OCI-LY7 (cell line): ENCODE results near the gene PDZD7. TPM values are rescaled to one million over a fixed set of nuclear protein-coding genes. Genes with fewer than 3 reads are reported as not detected.

Source experiments
- BruUV-seq: library from RNA; stranded (reverse); fragments of 400-500 nt; replicated peaks from 2 replicates; lab custom pipeline; 2021; lab: Mats Ljungman, UMichigan
- CTCF ChIA-PET: fragments of 300-600 bp; sonication (Branson Sonifier 250); formaldehyde crosslinking; loops from one replicate; lab custom pipeline; 2022; ENCODE audit warnings: antibody characterized with exemption; ENCODE audit not compliant: unreplicated experiment; lab: Charles Lee
- POLR2A ChIA-PET: fragments of 300-600 bp; sonication (Branson Sonifier 250); formaldehyde crosslinking; loops from one replicate; lab custom pipeline; 2022; ENCODE audit warnings: antibody characterized with exemption; lab: Charles Lee
- DNase-seq: peaks from one replicate; pipeline ENCODE4 v3.0.0-alpha.2; 2015; ENCODE audit warnings: low spot score
- H2AFZ ChIP-seq: fragments of 200-600 bp; sonication (generic), shearing (Covaris generic); 2 replicates; pipeline ENCODE4 v1.6.1; 2014; ENCODE audit warnings: mild to moderate bottlenecking, antibody characterized with exemption, low read length, moderate library complexity
- H3K27ac ChIP-seq: fragments of 200-600 bp; sonication (generic); 2 replicates; pipeline ENCODE4 v1.5.1; 2014; ENCODE audit warnings: mixed run types, low read depth, mild to moderate bottlenecking, moderate library complexity, low read length, inconsistent platforms; ENCODE audit not compliant: poor library complexity, severe bottlenecking
- H3K36me3 ChIP-seq: fragments of 200-600 bp; sonication (generic); 2 replicates; pipeline ENCODE4 v1.6.1; 2014; ENCODE audit warnings: mild to moderate bottlenecking, antibody characterized with exemption, low read length, moderate library complexity, mixed read lengths; ENCODE audit not compliant: insufficient read depth
- H3K4me1 ChIP-seq: fragments of 200-600 bp; sonication (generic); 2 replicates; pipeline ENCODE4 v1.5.1; 2014; ENCODE audit warnings: mild to moderate bottlenecking, low read length; ENCODE audit not compliant: insufficient read depth, poor library complexity, severe bottlenecking
- H3K4me2 ChIP-seq: fragments of 200-600 bp; sonication (generic); 2 replicates; pipeline ENCODE4 v1.6.1; 2014; ENCODE audit warnings: mild to moderate bottlenecking, low read length
- H3K4me3 ChIP-seq: fragments of 200-600 bp; sonication (generic); 2 replicates; pipeline ENCODE4 v1.5.1; 2014; ENCODE audit warnings: mild to moderate bottlenecking, low read depth, low read length; ENCODE audit not compliant: poor library complexity, severe bottlenecking
- H3K79me2 ChIP-seq: fragments of 200-600 bp; sonication (generic); 2 replicates; pipeline ENCODE4 v1.6.1; 2016; ENCODE audit warnings: low read depth, mild to moderate bottlenecking, low read length, moderate library complexity, mixed read lengths; ENCODE audit not compliant: insufficient read depth
- H3K9me2 ChIP-seq: fragments of 200-600 bp; sonication (generic); 2 replicates; pipeline ENCODE4 v1.6.1; 2016; ENCODE audit warnings: mild to moderate bottlenecking, low read length, mixed read lengths; ENCODE audit not compliant: insufficient read depth
- H3K9me3 ChIP-seq: fragments of 200-600 bp; sonication (generic); 2 replicates; pipeline ENCODE4 v1.6.1; 2014; ENCODE audit warnings: mild to moderate bottlenecking, mixed run types, low read length, mixed read lengths
- H4K20me1 ChIP-seq: fragments of 200-600 bp; sonication (generic); 2 replicates; pipeline ENCODE4 v1.6.1; 2014; ENCODE audit warnings: mild to moderate bottlenecking, antibody characterized with exemption, low read length, moderate library complexity, mixed read lengths; ENCODE audit not compliant: insufficient read depth
- EZH2phosphoT487 ChIP-seq: fragments of 200-600 bp; sonication (generic); IDR thresholded peaks from 2 replicates; pipeline ENCODE4 v1.6.1; 2018; ENCODE audit warnings: low read depth, borderline replicate concordance, mild to moderate bottlenecking, mixed run types, antibody characterized with exemption, low read length, moderate library complexity, mixed read lengths
- intact Hi-C: fragments of 100-400 bp; cut with micrococcal nuclease; formaldehyde crosslinking; loops from one replicate; pipeline ENCODE4 v1.10.0; 2022; ENCODE audit not compliant: unreplicated experiment
- total RNA-seq, 2 experiments: library from RNA; depleted of rRNA in 1 of 2; stranded (reverse); fragments of >200 nt in 1 of 2; shearing (Covaris generic) in 1 of 2; gene quantifications; 2 replicates each; pipeline ENCODE4 v1.2.3, GENCODE V29; 2014 to 2022
- TF ChIP-seq, protein P1 (sequence below): fragments of 200-600 bp; sonication (generic); conservative IDR thresholded peaks from 2 replicates; pipeline ENCODE4 v1.5.1; 2014; ENCODE audit warnings: mild to moderate bottlenecking, antibody characterized with exemption, low read length, moderate library complexity, mixed read lengths

The PDZD7 gene
- total RNA-seq, 2 experiments from 2014 or later: 1.6 to 2.1 TPM

DNA sequence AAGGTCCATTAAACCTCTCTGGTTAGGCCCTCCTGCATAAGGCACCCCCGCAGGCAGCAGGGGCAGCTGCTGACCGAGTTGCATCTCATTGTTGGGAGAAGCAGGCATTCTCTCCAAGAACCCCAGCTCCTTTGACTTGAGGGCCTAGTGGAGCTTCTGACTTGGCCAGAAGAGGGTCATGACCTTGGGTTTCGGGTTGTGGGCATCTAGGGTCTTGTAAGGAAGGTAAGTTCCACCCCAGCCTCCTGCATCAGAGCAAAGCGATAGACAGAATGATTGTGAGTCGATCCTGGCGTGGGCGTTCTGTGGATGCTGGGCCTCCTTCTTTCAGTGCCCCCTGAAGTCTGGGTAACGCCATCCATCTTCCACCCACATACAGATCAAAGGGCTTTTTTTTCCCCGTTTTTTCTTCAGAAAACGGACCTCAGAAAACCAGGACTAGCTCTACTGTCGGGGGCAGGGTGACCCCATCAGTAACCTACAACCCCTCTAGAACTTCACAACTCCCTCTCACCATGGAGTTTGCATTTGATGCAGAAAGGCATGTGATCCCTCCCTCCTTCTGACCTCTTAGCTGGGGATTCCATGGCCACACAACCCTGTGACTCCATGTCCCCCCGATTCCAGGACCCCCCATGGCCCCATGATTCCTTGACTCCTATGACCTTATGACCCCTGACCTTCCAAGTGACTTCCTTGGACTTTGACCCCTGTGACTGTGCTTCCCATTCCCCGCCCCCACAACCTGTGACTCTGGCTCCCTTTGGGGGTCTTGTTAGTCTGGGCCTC is 58.6 kb downstream of the PDZD7 start:
- Histone ChIP-seq H3K9me3 (no peaks in the 10 kb centered on the region), H3K4me1 (peaks cover 14% of the 10 kb centered on the region), H3K4me3 (no peak overlapping the region), H3K9me2 (no peaks in the 10 kb centered on the region), H4K20me1 (no peaks in the 10 kb centered on the region), H3K27ac (no peak overlapping the region), H2AFZ (no peak overlapping the region), H3K4me2 (no peak overlapping the region), H3K36me3 (no peaks in the 10 kb centered on the region), H3K79me2 (no peaks in the 10 kb centered on the region)
- DNase-seq: no peak
- TF ChIP-seq EZH2phosphoT487: no peak
- TF ChIP-seq, protein P1, sequence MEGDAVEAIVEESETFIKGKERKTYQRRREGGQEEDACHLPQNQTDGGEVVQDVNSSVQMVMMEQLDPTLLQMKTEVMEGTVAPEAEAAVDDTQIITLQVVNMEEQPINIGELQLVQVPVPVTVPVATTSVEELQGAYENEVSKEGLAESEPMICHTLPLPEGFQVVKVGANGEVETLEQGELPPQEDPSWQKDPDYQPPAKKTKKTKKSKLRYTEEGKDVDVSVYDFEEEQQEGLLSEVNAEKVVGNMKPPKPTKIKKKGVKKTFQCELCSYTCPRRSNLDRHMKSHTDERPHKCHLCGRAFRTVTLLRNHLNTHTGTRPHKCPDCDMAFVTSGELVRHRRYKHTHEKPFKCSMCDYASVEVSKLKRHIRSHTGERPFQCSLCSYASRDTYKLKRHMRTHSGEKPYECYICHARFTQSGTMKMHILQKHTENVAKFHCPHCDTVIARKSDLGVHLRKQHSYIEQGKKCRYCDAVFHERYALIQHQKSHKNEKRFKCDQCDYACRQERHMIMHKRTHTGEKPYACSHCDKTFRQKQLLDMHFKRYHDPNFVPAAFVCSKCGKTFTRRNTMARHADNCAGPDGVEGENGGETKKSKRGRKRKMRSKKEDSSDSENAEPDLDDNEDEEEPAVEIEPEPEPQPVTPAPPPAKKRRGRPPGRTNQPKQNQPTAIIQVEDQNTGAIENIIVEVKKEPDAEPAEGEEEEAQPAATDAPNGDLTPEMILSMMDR: no peak
- ChIA-PET POLR2A (no interaction called here), CTCF (no interaction called here)
- intact Hi-C loops: no loop called here
- BruUV-seq: no TSS peak

DNA sequence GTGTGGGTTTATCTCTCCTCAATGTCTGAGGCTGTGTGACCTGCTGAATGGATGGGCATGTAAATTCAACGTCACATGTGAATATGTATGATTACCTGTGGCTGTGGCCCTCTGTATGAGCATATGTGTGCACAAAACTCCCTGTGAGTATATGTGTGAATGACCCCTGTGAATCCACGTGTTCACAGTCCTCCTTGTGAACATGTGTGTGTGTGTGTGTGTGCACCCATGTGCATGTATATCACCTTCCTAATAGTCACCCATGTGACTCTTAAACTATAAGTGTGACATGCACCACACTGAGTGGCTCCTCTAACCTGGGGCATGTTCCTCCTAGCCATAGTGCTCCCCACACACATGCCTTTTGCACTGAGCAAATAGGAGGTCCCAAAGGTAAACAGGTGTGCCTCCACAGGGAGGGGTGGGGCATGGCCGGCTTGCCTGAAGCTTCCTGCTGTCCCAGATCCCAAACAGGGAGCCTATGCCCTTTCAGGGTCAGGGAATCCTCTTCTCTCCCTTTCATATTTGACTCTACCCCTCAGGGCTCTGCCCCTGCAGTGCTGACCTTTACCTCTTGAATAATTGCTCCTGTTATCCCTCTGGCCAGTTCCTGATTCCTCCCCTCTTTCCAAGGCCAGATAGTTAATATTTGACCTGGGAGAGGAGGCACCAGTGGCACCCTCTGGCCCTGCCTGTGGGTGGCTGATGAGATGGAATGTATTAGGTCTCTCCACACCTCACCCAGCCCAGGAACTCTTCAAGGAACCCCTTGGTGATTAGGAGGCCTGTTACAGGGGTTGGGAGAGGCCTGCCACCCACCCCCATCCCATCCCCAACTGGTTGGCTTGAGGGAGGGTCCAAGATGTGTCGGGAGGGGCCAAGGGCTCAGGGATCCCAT is 59.8 kb downstream of the PDZD7 start:
- no peak overlapping the region for H2AFZ ChIP-seq
- TF ChIP-seq, protein P1: no peak
- TF ChIP-seq EZH2phosphoT487: no peak
- CTCF ChIA-PET: no interaction called here
- no peak overlapping the region for H3K4me3 ChIP-seq
- no peaks in the 10 kb centered on the region for H3K9me2 ChIP-seq
- peaks cover 14% of the 10 kb centered on the region for H3K4me1 ChIP-seq
- no peak overlapping the region for H3K27ac ChIP-seq
- no peak overlapping the region for H3K4me2 ChIP-seq
- H3K9me3 ChIP-seq: no peaks in the 10 kb centered on the region
- H4K20me1 ChIP-seq: no peaks in the 10 kb centered on the region
- no peak for DNase-seq
- BruUV-seq: no TSS peak
- POLR2A ChIA-PET: no interaction called here
- intact Hi-C loops: no loop called here
- no peaks in the 10 kb centered on the region; the same call in 1 of the 2 replicates for H3K36me3 ChIP-seq
- no peaks in the 10 kb centered on the region for H3K79me2 ChIP-seq
